GM21423 (cell line): ENCODE results near the gene DHX29.

Source experiments
- ATAC-seq: cut with Tn5 transposase; IDR thresholded peaks from one replicate; pipeline ENCODE4 v1.9.1; 2021; ENCODE audit warnings: mild to moderate bottlenecking, moderate library complexity; ENCODE audit not compliant: unreplicated experiment

DHX29 gene

DNA sequence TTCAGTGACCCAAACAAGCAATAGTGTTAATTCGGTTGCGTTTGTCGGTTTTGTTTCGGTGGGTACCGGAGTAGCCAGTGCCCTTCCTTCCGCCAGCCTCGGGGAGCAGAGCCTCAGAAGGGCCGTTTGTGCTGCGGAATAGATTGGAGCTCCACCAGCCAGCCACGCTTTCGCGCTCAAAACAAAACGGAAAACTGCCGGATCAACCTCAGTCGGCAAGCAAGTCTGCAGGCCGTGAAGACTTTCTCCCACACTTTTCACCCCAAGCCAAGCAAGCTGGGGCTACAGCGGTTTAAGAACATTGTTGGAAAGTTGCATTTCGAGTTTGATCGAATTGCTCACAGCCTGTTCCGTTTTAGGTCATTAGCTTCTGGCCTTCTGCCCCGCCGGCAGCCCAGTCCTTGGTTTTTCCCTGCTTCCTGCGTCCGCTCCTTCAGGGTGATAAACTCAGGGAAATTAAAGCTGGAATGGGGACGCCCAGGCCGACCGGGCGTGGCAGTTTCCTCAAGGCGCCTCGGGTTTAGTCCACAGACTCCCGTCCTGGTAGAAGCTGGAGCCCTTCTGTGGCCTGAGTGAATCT, 73.3 kb downstream of the DHX29 start:
- no peak for ATAC-seq

DNA sequence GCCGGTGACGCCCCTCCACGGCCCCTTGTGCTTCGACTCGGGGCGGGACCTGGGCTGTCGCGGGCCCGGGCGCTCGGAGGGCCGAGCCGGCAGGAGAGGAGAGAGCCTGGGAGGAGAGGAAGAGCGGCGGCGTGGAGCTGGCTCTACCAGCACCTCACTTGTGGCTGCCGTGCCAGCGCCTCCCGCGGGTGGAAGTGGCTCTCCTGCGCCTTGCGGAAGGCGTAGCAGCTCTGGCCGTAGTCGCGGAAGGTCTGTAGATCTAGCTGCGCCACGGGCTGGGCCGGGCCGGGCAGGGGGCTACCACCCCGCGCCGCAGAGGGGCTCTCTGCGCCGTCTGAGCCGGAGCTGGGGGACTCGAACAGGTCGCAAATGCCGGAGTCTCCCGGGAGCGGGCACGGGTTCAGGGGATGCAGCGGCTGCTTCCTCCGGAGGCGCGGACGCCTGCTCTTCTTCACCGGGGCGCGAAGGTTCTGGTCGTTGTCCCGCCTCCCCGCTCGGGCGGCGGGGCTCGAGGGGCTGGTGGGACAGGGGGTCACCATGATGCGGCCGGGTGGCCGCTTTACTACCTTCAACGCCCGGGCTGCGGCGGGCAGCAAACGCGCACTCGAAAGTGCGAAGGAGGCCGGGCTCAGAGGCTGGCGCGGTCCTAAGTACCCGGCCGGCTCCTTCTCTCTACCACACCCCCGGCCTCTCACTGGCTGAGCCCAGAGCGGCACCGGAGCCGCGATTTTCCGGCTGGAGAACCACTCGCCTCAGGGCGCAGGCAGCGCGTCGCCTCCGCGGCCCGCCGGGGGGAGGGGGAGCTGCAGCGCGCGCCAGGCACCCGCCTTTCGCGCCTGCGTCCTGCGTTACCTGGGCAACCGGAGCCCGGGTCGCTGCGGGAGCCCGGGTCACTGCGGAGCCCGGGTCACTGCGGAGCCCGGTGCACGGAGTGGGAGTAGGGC, 74.2 kb downstream of the DHX29 start, which contains the start of gene CCNO:
TSS of gene CCNO (minus strand) at position 624 of the 944 bp plus-strand sequence. CDS start at position 539, 85 bp downstream.
- peak; percentile 47 for ATAC-seq

DNA sequence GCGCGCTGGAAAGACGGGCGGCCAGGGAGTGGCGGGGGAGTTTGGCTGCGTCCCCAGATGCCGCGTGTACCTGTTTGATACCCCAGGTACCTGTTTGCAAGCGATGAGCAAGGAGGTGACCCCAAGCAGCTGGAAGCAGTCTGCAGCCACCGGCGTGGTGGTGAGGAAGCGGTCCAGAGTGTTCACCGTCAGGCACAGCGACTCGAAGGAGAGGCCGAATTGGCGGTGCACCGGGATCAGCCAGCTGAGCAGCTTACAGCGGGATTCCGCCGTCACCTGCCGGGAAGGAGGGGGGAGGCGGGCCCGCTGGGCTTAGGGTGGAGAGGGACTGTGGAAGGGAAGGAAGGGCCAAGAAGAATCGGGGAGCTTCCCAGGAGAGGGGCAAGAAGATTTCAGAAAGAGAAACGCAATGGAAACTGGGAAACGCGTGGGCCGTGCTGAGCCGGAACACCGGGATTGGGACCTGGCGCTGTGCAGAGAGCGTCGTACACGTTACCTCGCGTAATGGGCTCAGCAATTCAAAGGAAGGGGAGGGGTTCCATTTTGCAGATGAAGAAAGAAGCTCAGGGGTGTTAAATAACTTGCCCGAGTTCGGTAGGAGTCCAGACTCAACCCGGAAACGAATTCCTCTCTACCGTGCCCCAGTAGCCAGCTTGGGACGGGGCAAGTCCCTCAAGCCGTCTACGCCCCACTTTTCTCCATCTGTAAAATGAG, 75.1 kb downstream of the DHX29 start:
- ATAC-seq, result no peak

- no peak for ATAC-seq
Measured at GRCh38 chr5:55231919-55232270, 75.6 kb downstream of the DHX29 start.

DNA sequence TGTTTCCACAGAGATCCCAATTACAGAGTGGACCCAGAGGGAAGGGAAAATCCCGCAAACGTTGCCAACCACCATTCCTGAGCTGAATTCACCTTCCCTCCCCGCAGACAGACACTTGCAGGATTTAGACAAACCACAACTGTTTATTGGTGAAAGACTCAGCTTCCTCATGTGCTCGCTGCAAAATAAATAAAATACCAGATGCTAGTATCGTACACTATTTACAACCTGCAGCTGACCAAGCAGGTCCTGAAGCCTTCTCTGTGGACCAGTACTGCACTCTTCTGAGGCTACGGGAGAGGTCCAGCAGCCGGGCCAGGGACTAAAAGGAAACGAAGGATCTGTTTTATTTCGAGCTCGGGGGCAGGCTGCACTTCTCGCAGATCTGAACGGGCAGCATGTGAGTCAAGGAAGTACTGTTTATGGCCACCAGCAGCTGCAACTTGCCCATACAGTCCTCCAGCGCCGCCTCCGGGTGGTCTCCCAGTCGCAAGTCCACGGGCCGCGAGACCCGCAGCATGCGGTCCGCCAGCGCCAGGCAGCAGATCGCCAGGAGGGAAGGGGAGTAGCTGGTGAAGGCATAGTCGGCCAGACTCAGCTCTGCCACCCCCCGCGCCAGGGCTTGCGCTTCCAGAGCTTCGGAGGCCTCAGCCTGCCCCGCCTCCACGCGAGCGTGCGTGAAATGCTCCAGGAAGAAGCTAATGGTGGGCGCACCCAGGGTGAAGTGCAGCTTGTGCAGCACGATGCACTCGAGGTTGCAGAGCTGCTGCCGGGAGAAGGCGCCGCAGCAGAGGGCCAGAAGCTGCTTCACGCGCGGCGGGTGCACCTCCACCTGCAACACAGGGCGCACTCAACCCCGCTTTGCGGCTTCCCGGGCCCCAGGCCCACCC, 76.2 kb downstream of the DHX29 start:
- no peak for ATAC-seq

- no peak for ATAC-seq
Measured at GRCh38 chr5:55230086-55230629, 77.3 kb downstream of the DHX29 start.

DNA sequence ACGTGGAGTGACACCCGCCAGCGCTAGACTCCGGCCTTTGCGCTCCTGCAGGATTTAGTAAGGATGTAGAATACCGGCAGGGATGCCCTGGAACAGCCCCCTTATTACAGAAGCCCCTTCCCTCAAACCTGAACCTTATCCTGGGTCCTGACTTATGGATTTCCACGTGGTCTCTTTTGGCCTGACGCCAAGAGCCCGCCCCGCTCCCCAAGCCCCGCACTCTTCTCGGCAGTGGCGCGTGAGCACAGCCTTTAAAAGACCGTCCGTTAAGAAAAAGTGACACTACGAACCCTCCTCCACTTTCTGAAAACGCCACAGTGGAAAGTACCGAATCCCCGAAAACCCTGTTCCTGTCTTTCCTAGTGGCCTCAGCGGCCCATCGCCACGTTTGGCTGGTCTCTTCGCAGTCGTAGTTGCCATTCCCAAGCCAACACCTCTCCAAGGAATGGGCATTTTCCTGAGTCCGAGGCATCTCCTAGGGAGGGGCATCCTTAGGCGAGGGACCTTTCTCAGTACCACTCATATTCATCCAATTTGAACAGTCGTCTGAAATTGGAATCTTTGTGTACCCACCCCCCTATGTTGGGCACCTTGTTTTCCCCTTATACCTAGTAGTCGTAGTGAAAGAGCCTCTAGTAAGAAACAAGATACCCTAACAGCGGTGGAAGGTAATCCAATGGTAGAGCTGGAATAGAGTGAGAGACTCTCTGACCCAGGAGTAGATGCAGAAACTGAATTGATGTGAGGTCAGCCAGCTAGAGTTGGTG, 79.6 kb downstream of the DHX29 start:
- no peak for ATAC-seq

GRCh38 chr5:55226934-55227663, 80.4 kb downstream of the DHX29 start, which contains the start of gene MCIDAS:
TSS of gene MCIDAS (minus strand) at chr5:55227315. CDS start at chr5:55227138, 177 bp downstream.
- ATAC-seq, result peak; percentile 43

GRCh38 chr5:55226027-55226933, 81.2 kb downstream of the DHX29 start:
- peak; percentile 53 for ATAC-seq

GRCh38 chr5:55225346-55225745, 82.1 kb downstream of the DHX29 start:
- ATAC-seq, result no peak

- ATAC-seq, result no peak
Measured at GRCh38 chr5:55223812-55224240, 83.7 kb downstream of the DHX29 start.

DNA sequence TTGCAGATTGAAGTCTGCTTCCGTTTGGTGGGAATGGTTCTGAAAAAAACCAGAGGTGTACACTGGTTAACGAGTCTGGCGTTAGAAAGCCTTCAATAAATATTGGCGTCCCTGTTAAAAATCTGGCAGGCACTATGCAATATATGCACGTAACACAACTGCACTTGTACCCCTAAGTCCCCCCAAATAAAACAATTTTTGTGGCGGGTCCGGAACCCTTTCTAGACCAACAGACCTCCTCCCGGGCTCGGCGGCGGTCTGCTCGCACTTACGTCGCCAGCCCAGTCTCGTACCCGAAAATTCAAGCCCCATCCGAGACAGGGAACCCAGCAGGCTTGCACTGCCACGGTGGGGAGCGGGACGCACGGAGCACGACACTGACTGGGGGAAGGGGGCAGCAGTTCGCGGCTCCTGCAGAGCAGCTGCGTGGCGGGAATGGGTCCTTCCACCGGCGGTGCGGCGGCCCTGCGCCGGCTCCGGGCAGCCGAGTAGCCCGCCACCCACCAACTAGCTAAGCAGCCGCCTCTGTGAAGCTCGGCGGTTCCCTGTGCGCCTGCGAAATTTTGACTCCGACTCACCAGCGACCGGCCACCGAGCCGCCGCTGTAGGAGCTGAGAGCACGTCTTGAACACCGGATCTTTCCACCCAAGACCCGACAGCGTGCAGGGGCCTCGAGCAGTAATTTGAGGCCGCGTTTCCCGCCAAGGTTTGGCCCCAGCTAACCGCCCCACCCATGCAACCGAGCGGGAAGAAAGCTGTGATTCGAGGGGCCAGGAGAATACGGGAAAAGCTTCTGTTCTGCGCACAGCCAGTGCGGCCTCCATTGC, 84.3 kb downstream of the DHX29 start:
- no peak for ATAC-seq

DNA sequence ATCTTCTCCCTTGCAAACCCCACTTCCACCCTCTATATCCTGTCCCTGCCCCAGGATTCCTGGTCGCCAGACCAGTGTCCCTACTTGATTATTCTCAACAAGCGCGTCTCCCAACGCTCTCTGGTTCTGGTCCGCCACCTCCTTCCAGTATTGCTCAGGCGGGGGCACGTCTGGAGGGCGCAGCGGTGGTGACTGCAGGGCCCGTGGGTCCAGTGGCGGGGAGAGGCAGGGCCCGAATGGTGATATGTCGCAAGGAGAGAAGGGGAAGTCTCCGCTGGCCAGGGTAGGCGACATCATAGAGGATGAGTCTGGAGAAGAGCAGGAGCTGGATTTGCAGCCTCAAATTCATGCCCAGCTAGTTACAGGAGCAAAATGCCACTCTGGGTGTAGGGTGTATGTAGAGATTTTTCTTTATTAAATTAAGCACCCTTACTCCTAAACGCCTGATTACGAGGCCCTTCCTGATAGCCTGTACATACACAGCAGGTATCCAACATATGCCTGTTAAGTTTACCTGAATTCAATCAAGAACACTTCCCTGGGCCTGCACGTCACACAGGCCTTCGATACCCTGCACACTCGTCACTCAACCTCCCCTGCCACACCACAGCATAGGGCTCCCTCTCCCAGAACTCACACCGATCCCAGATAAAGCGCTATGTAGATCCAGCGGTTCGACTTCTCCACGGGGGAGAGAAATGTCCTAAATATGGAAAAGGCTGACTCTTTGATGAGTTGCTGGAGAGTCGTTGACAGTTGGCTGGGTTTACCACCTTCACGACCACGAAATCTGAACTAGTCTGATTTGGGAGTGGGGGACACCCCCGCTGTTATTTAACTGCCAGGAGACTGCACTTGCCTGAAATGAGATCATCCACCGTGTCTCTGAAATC, 85.2 kb downstream of the DHX29 start:
- ATAC-seq, result no peak

GRCh38 chr5:55220433-55221185, 86.9 kb downstream of the DHX29 start:
- ATAC-seq, result no peak

DNA sequence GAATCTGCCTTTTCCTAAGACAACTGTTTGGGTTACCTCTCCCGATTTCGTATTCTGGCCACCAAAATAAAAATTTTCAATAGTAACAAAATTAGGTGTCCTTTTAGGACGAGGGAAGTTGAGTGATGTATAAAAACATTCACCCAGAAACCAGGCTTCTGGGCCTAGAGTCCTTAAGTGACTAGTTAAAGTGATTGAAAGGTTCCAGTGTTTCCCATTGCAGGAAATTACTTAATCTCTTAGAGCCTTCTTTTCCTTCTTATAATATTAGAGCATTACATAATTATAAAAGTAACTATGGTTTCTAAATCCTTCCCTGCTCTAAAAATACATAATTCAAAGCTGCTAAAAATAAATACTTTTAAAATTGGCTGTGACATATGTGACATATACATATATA, 87.7 kb downstream of the DHX29 start:
- ATAC-seq, result no peak
